ENCODE results near the gene POLE.
"Not testable (repeated sequence)": the region's sequence is repeated elsewhere in the genome, so short reads cannot be mapped to it uniquely, and the experiment has no call there.

- TF ChIP-seq POLR2A, CTCF (IDR thresholded peaks at IDR 0.05): not testable (repeated sequence)
These were observed 4.9 kb upstream of the POLE start for GRCh38 chr12:132692030-132692429.

Measured in vagina (tissue), 2 donors.